ENCODE results near the gene EVI5. TPM values are rescaled to one million over a fixed set of nuclear protein-coding genes. Genes with fewer than 3 reads are reported as not detected.

EVI5 gene
- polyA plus RNA-seq, 3 donors, result 7.6 to 19.4 (median 14.3) TPM

- Histone ChIP-seq H3K9ac (ENCODE audit: insufficient read depth, low read length, poor library complexity, severe bottlenecking) (no peak overlapping the region), H4K20me1 (ENCODE audit: insufficient read depth, low read length) (no peaks in the 10 kb centered on the region), H3K27ac (ENCODE audit: low read depth in 1 of 2, low read length in 2 of 2) (peak overlapping the region in 1 of 2 donors; percentile 67), H3K79me2 (ENCODE audit: insufficient read depth, low read length) (no peaks in the 10 kb centered on the region), H2AFZ (ENCODE audit: insufficient read depth, low read depth, low read length, poor library complexity, severe bottlenecking) (no peak overlapping the region), H3K9me3 (replicated peaks in 1 of 2; ENCODE audit: control insufficient read depth in 1 of 2, insufficient read depth in 1 of 2, low read length in 2 of 2) (no peaks in the 10 kb centered on the region), H3K4me1 (ENCODE audit: control insufficient read depth in 1 of 2, insufficient read depth in 2 of 2, low read length in 2 of 2) (peaks cover 10 to 19% of the 10 kb centered on the region in 2 donors), H3K4me2 (replicated peaks; ENCODE audit: extremely low read depth, low read length, poor library complexity, severe bottlenecking) (peak overlapping the region; percentile 17), H3K27me3 (ENCODE audit: control insufficient read depth in 2 of 2, insufficient read depth in 2 of 2, low read length in 2 of 2) (no peaks in the 10 kb centered on the region), H3K36me3 (replicated peaks in 1 of 2; ENCODE audit: control insufficient read depth in 1 of 2, insufficient read depth in 2 of 2, low read length in 2 of 2) (peaks cover 14 to 32% of the 10 kb centered on the region in 2 donors), H3K4me3 (replicated peaks in 1 of 3; ENCODE audit: low read depth in 2 of 3, low read length in 3 of 3) (no peak overlapping the region)
- H3K27ac Mint-ChIP-seq, result peak overlapping the region in 6 of 7 donors; percentile 30 to 71 (median 44)
- no peak for TF ChIP-seq CTCF (IDR thresholded peaks at IDR 0.05)
- no peaks in the 10 kb centered on the region for H3K27me3 Mint-ChIP-seq (ENCODE audit: low read depth in 3 of 3)
- peaks cover 0 to 5% (median 0%) of the 10 kb centered on the region in 7 donors for H3K9me3 Mint-ChIP-seq
- WGBS (ENCODE audit: insufficient coverage), result no CpG with 5 or more reads among the region's 7 CpGs
- peaks cover 32% of the 10 kb centered on the region for H3K4me1 Mint-ChIP-seq
- peaks cover 25 to 29% of the 10 kb centered on the region in 2 donors for H3K36me3 Mint-ChIP-seq
- peak in 2 of 3 donors; percentile 5 to 6 for DNase-seq
- H3K4me3 Mint-ChIP-seq, result no peak overlapping the region
- intact Hi-C loops (cut with micrococcal nuclease), result no loop called here
Measured at GRCh38 chr1:92583821-92584760, 200.8 kb downstream of the EVI5 start.

- no peaks in the 10 kb centered on the region for H3K9me3 Mint-ChIP-seq
- H3K4me3 Mint-ChIP-seq, result no peak overlapping the region
- Histone ChIP-seq H3K9me3 (replicated peaks in 1 of 2; ENCODE audit: control insufficient read depth in 1 of 2, insufficient read depth in 1 of 2, low read length in 2 of 2) (no peaks in the 10 kb centered on the region), H3K4me3 (replicated peaks in 1 of 3; ENCODE audit: low read depth in 2 of 3, low read length in 3 of 3) (no peak overlapping the region), H3K4me2 (replicated peaks; ENCODE audit: extremely low read depth, low read length, poor library complexity, severe bottlenecking) (no peak overlapping the region), H3K27me3 (ENCODE audit: control insufficient read depth in 2 of 2, insufficient read depth in 2 of 2, low read length in 2 of 2) (no peaks in the 10 kb centered on the region), H3K4me1 (ENCODE audit: control insufficient read depth in 1 of 2, insufficient read depth in 2 of 2, low read length in 2 of 2) (peaks cover 3 to 6% of the 10 kb centered on the region in 2 donors), H4K20me1 (ENCODE audit: insufficient read depth, low read length) (no peaks in the 10 kb centered on the region), H3K79me2 (ENCODE audit: insufficient read depth, low read length) (no peaks in the 10 kb centered on the region), H2AFZ (ENCODE audit: insufficient read depth, low read depth, low read length, poor library complexity, severe bottlenecking) (no peak overlapping the region), H3K27ac (ENCODE audit: low read depth in 1 of 2, low read length in 2 of 2) (no peak overlapping the region), H3K9ac (ENCODE audit: insufficient read depth, low read length, poor library complexity, severe bottlenecking) (no peak overlapping the region), H3K36me3 (replicated peaks in 1 of 2; ENCODE audit: control insufficient read depth in 1 of 2, insufficient read depth in 2 of 2, low read length in 2 of 2) (peaks cover 16 to 47% of the 10 kb centered on the region in 2 donors)
- 100% methylated on average over 3 of the region's 5 CpGs for WGBS (ENCODE audit: insufficient coverage)
- intact Hi-C loops (cut with micrococcal nuclease), result no loop called here
- H3K4me1 Mint-ChIP-seq, result peaks cover 18% of the 10 kb centered on the region
- H3K27me3 Mint-ChIP-seq (ENCODE audit: low read depth in 3 of 3), result no peaks in the 10 kb centered on the region
- peaks cover 41 to 53% of the 10 kb centered on the region in 2 donors for H3K36me3 Mint-ChIP-seq
- H3K27ac Mint-ChIP-seq, result peak overlapping the region in 1 of 7 donors; percentile 19
- TF ChIP-seq CTCF (IDR thresholded peaks at IDR 0.05), result no peak
- DNase-seq, result no peak
Measured at GRCh38 chr1:92577261-92577895, 207.5 kb downstream of the EVI5 start.
